ENCODE measurements around the gene USP15. TPM values are rescaled to one million over a fixed set of nuclear protein-coding genes. Genes with fewer than 3 reads are reported as not detected.

The USP15 gene
- total and polyA plus RNA-seq, 8 donors = 16.6 to 220 (median 77.9) TPM

DNA sequence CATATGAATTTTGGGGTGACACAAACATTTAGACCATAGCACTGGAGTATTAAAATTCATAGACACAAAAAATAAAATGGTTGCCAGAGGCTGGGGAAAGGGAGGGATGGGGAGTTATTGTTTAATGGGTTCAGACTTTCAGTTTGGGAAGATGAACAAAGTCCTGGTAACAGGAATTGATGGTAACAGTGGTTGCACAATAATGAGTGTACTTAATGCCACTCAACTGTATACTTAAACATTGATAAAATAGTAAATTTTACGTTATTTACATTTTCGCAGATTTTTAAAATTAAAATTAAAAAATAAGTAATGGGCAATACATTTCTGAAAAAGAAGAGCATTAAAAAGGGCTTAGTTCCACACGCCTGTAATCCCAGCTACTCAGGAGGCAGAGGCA lies 35.6 kb upstream of the USP15 start:
- 63 to 92% (median 81%) methylated on average over 3 of the region's 3 CpGs for WGBS, 5 donors
- Histone ChIP-seq H3K27me3 (no peaks in the 10 kb centered on the region), H3K4me3 (no peak overlapping the region), H3K4me1 (no peaks in the 10 kb centered on the region), H3K27ac (no peak overlapping the region), H3K9me3 (no peaks in the 10 kb centered on the region), H3K36me3 (no peaks in the 10 kb centered on the region)
- no peak for DNase-seq
- TF ChIP-seq POLR2A (IDR thresholded peaks at IDR 0.05) (no peak), EP300 (IDR thresholded peaks at IDR 0.05) (no peak), POLR2AphosphoS5 (IDR thresholded peaks at IDR 0.05) (no peak)
- TF ChIP-seq, protein P1, sequence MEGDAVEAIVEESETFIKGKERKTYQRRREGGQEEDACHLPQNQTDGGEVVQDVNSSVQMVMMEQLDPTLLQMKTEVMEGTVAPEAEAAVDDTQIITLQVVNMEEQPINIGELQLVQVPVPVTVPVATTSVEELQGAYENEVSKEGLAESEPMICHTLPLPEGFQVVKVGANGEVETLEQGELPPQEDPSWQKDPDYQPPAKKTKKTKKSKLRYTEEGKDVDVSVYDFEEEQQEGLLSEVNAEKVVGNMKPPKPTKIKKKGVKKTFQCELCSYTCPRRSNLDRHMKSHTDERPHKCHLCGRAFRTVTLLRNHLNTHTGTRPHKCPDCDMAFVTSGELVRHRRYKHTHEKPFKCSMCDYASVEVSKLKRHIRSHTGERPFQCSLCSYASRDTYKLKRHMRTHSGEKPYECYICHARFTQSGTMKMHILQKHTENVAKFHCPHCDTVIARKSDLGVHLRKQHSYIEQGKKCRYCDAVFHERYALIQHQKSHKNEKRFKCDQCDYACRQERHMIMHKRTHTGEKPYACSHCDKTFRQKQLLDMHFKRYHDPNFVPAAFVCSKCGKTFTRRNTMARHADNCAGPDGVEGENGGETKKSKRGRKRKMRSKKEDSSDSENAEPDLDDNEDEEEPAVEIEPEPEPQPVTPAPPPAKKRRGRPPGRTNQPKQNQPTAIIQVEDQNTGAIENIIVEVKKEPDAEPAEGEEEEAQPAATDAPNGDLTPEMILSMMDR (IDR thresholded peaks at IDR 0.05) = no peak
- intact Hi-C loops (cut with DNase I; ENCODE audit: low total_unique reads) = no loop called here

DNA sequence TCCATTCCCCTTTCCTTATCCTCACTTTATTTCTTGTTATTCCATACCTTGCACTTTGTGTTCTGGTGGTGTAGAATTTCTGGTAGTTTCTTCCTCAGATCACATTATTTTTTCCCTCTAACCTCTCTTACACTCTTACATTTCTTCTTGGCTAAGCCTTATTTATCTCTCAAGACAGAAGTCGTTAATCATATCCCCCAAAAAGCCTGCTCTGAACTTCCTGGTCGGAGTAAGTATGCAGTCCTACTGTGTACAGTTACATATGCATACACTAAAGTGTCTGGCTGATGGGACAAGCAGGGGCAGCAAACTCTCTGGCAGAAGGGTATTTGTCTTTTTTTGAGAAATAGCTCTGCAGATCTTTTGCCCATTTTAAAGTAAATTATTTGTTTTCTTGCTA lies 33.1 kb upstream of the USP15 start:
- no peaks in the 10 kb centered on the region for H3K27me3 ChIP-seq

GRCh38 chr12:62230652-62231051 lies 29.6 kb upstream of the USP15 start:
- no peak overlapping the region for H3K4me3 ChIP-seq
- no peaks in the 10 kb centered on the region for H3K4me1 ChIP-seq
- H3K9me3 ChIP-seq = no peaks in the 10 kb centered on the region
- intact Hi-C loops (cut with DNase I; ENCODE audit: low total_unique reads) = no loop called here
- 88 to 97% (median 93%) methylated on average over 2 of the region's 2 CpGs for WGBS, 5 donors
- H3K36me3 ChIP-seq = no peaks in the 10 kb centered on the region
- DNase-seq = no peak
- TF ChIP-seq POLR2AphosphoS5 (IDR thresholded peaks at IDR 0.05) = no peak
- no peak for TF ChIP-seq POLR2A (IDR thresholded peaks at IDR 0.05)
- TF ChIP-seq, protein P1 (IDR thresholded peaks at IDR 0.05) = no peak
- TF ChIP-seq EP300 (IDR thresholded peaks at IDR 0.05) = no peak
- no peaks in the 10 kb centered on the region for H3K27me3 ChIP-seq
- H3K27ac ChIP-seq = no peak overlapping the region

More for the DNA sequence above, 33.1 kb upstream of the USP15 start:
- Histone ChIP-seq H3K27ac (no peak overlapping the region), H3K36me3 (no peaks in the 10 kb centered on the region), H3K9me3 (no peaks in the 10 kb centered on the region), H3K4me1 (no peaks in the 10 kb centered on the region), H3K4me3 (no peak overlapping the region)
- DNase-seq = no peak
- TF ChIP-seq POLR2AphosphoS5 (IDR thresholded peaks at IDR 0.05) = no peak
- TF ChIP-seq, protein P1 (IDR thresholded peaks at IDR 0.05) = no peak
- no peak for TF ChIP-seq POLR2A (IDR thresholded peaks at IDR 0.05)
- WGBS, 5 donors = 53 to 69% (median 63%) methylated on average over 2 of the region's 2 CpGs
- intact Hi-C loops (cut with DNase I; ENCODE audit: low total_unique reads) = no loop called here

- H3K4me1 ChIP-seq = no peaks in the 10 kb centered on the region
- DNase-seq = no peak
- WGBS, 5 donors = 61 to 78% (median 74%) methylated on average over 3 of the region's 3 CpGs
- H3K27ac ChIP-seq = no peak overlapping the region
- no peaks in the 10 kb centered on the region for H3K36me3 ChIP-seq
- peaks cover 0 to 5% (median 0%) of the 10 kb centered on the region in 4 donors for H3K9me3 ChIP-seq
- H3K4me3 ChIP-seq = no peak overlapping the region
- no peaks in the 10 kb centered on the region for H3K27me3 ChIP-seq
- intact Hi-C loops (cut with DNase I; ENCODE audit: low total_unique reads) = no loop called here
- TF ChIP-seq, protein P1 (IDR thresholded peaks at IDR 0.05) = no peak
- TF ChIP-seq POLR2A (IDR thresholded peaks at IDR 0.05) (no peak), POLR2AphosphoS5 (IDR thresholded peaks at IDR 0.05) (no peak), EP300 (IDR thresholded peaks at IDR 0.05) (no peak)
Measured at GRCh38 chr12:62232143-62232729, 28.0 kb upstream of the USP15 start.

Data from stomach (tissue), 9 donors.